Vagina (tissue), 2 donors: ENCODE data around the gene ALG10B. TPM values are rescaled to one million over a fixed set of nuclear protein-coding genes. Genes with fewer than 3 reads are reported as not detected.

Source experiments
- DNase-seq, 2 donors: peaks; one replicate each; pipeline ENCODE4 v3.0.0-alpha.2; 2017; ENCODE audit errors: extremely low spot score in 2 of 2
- H3K27ac ChIP-seq: fragments of 200-600 bp; sonication (generic); one replicate; pipeline ENCODE4 v1.5.1; 2019
- H3K27me3 ChIP-seq: fragments of 200-600 bp; sonication (generic); one replicate; pipeline ENCODE4 v1.5.1; 2019
- H3K36me3 ChIP-seq, 2 donors: fragments of 200-600 bp; sonication (generic); one replicate each; pipeline ENCODE4 v1.5.1; 2017 to 2019
- H3K4me1 ChIP-seq: fragments of 200-600 bp; sonication (generic); one replicate; pipeline ENCODE4 v1.5.1; 2019
- H3K4me3 ChIP-seq, 2 donors: fragments of 200-600 bp; sonication (generic); 1 replicate in 1 of 2; 2 replicates in 1 of 2; pipeline ENCODE4 v1.5.1; 2016 to 2019
- H3K9me3 ChIP-seq: fragments of 200-600 bp; sonication (generic); one replicate; pipeline ENCODE4 v1.5.1; 2019
- CTCF ChIP-seq, 3 experiments: fragments of 450-650 bp in 2 of 3; fragments of 200-600 bp in 1 of 3; sonication (generic) in 1 of 3; IDR thresholded peaks; one replicate each; pipeline ENCODE4 v1.5.1; 2017 to 2019; ENCODE audit warnings: antibody characterized with exemption in 3 of 3, mild to moderate bottlenecking in 2 of 3, moderate library complexity in 2 of 3
- POLR2A ChIP-seq, 2 donors: fragments of 450-650 bp; IDR thresholded peaks; one replicate each; pipeline ENCODE4 v1.6.1; 2017; ENCODE audit warnings: antibody characterized with exemption in 2 of 2, mild to moderate bottlenecking in 2 of 2, moderate library complexity in 2 of 2
- POLR2AphosphoS5 ChIP-seq, 2 donors: sonication (generic); formaldehyde crosslinking; IDR thresholded peaks; one replicate each; pipeline ENCODE4 v1.9.0; 2017; ENCODE audit warnings: antibody characterized with exemption in 2 of 2, mild to moderate bottlenecking in 2 of 2, low read depth in 1 of 2; ENCODE audit not compliant: insufficient read depth in 1 of 2
- intact Hi-C: fragments of 100-400 bp; cut with DNase I; formaldehyde crosslinking; loops from one replicate; pipeline ENCODE4 v1.15.1; 2023
- total RNA-seq: library from RNA; depleted of rRNA; stranded (reverse); fragments of >200 nt; gene quantifications from one replicate; pipeline ENCODE4 v1.2.3, GENCODE V29; 2016

ALG10B gene
- 11.8 TPM for total RNA-seq

- TF ChIP-seq CTCF (IDR thresholded peaks at IDR 0.05) (peak in 2 of 3 experiments; percentile 56 to 66), POLR2A (IDR thresholded peaks at IDR 0.05) (no peak), POLR2AphosphoS5 (IDR thresholded peaks at IDR 0.05; ENCODE audit: insufficient read depth in 1 of 2, low read depth in 1 of 2) (peak; percentile 32 to 62)
- intact Hi-C loops = loop anchor here (5.0 kb wide), 2 partner anchors 179 to 786 kb away; no protein-coding TSS in a partner anchor
- peak within 1 kb of the TSS; percentile 60 to 61 for H3K4me3 ChIP-seq
Measured at GRCh38 chr12:38316391-38317129, at the start of gene ALG10B. TSS of gene ALG10B (plus strand) at chr12:38316774. CDS start at chr12:38316894, 120 bp downstream.

GRCh38 chr12:38268612-38269011, 48.0 kb upstream of the ALG10B start:
- Histone ChIP-seq H3K4me1 (no peaks in the 10 kb centered on the region), H3K36me3 (no peaks in the 10 kb centered on the region), H3K9me3 (no peaks in the 10 kb centered on the region), H3K4me3 (no peak overlapping the region), H3K27ac (no peak overlapping the region), H3K27me3 (no peaks in the 10 kb centered on the region)
- no peak for TF ChIP-seq CTCF (IDR thresholded peaks at IDR 0.05)
- no peak for TF ChIP-seq POLR2AphosphoS5 (IDR thresholded peaks at IDR 0.05; ENCODE audit: insufficient read depth in 1 of 2, low read depth in 1 of 2)
- TF ChIP-seq POLR2A (IDR thresholded peaks at IDR 0.05) = no peak
- DNase-seq = no peak
- intact Hi-C loops = no loop called here

More at GRCh38 chr12:38316391-38317129, at the start of gene ALG10B:
- Histone ChIP-seq H3K27me3 (no peaks in the 10 kb centered on the region), H3K9me3 (no peaks in the 10 kb centered on the region), H3K36me3 (no peaks in the 10 kb centered on the region), H3K27ac (peak within 1 kb of the TSS; percentile 82), H3K4me1 (peaks cover 11% of the 10 kb centered on the region)
- peak in 1 of 2 donors; percentile 97 for DNase-seq

GRCh38 chr12:38269897-38270296, 46.7 kb upstream of the ALG10B start:
- no peak for TF ChIP-seq POLR2A (IDR thresholded peaks at IDR 0.05)
- TF ChIP-seq POLR2AphosphoS5 (IDR thresholded peaks at IDR 0.05; ENCODE audit: insufficient read depth in 1 of 2, low read depth in 1 of 2) = no peak
- no peak for TF ChIP-seq CTCF (IDR thresholded peaks at IDR 0.05)
- intact Hi-C loops = no loop called here
- H3K36me3 ChIP-seq = no peaks in the 10 kb centered on the region
- H3K9me3 ChIP-seq = no peaks in the 10 kb centered on the region
- H3K4me1 ChIP-seq = no peaks in the 10 kb centered on the region
- DNase-seq = no peak
- no peak overlapping the region for H3K27ac ChIP-seq
- no peak overlapping the region for H3K4me3 ChIP-seq
- no peaks in the 10 kb centered on the region for H3K27me3 ChIP-seq

GRCh38 chr12:38279756-38280155, 36.8 kb upstream of the ALG10B start:
- Histone ChIP-seq H3K9me3 (no peaks in the 10 kb centered on the region), H3K27me3 (no peaks in the 10 kb centered on the region), H3K36me3 (no peaks in the 10 kb centered on the region), H3K4me3 (no peak overlapping the region), H3K4me1 (no peaks in the 10 kb centered on the region), H3K27ac (no peak overlapping the region)
- intact Hi-C loops = no loop called here
- TF ChIP-seq CTCF (IDR thresholded peaks at IDR 0.05) (no peak), POLR2AphosphoS5 (IDR thresholded peaks at IDR 0.05; ENCODE audit: insufficient read depth in 1 of 2, low read depth in 1 of 2) (no peak), POLR2A (IDR thresholded peaks at IDR 0.05) (no peak)
- DNase-seq = no peak

GRCh38 chr12:38282886-38283285, 33.7 kb upstream of the ALG10B start:
- Histone ChIP-seq H3K36me3 (no peaks in the 10 kb centered on the region), H3K27ac (no peak overlapping the region), H3K4me3 (no peak overlapping the region), H3K9me3 (no peaks in the 10 kb centered on the region), H3K4me1 (no peaks in the 10 kb centered on the region), H3K27me3 (no peaks in the 10 kb centered on the region)
- intact Hi-C loops = no loop called here
- DNase-seq = no peak
- TF ChIP-seq POLR2AphosphoS5 (IDR thresholded peaks at IDR 0.05; ENCODE audit: insufficient read depth in 1 of 2, low read depth in 1 of 2) (no peak), POLR2A (IDR thresholded peaks at IDR 0.05) (no peak), CTCF (IDR thresholded peaks at IDR 0.05) (no peak)
